Naive thymus-derived CD4-positive, alpha-beta T cell (primary cell): ENCODE data around the gene PELI2. TPM values are rescaled to one million over a fixed set of nuclear protein-coding genes. Genes with fewer than 3 reads are reported as not detected.

Experiments used
- ATAC-seq: fragments of 150-1000 bp; cut with Tn5 transposase; 2 replicates; pipeline ENCODE4 v1.10.0; 2021; ENCODE audit warnings: mild to moderate bottlenecking, moderate library complexity
- CTCF ChIA-PET: fragments of 350-600 bp; sonication (Branson Sonifier 250); formaldehyde crosslinking; loops from one replicate; lab custom pipeline; 2021; ENCODE audit warnings: antibody characterized with exemption; lab: Charles Lee
- POLR2A ChIA-PET: fragments of 350-600 bp; sonication (Branson Sonifier 250); formaldehyde crosslinking; loops from one replicate; lab custom pipeline; 2021; ENCODE audit warnings: antibody characterized with exemption, inconsistent platforms; lab: Charles Lee
- DNase-seq, 9 donors: peaks; one replicate each; pipeline versions ENCODE4 v3.0.0 to v3.0.0-alpha.2; 2020 to 2022; ENCODE audit warnings: mixed read lengths in 1 of 9
- H3K27ac ChIP-seq: one replicate; pipeline ENCODE4 v1.7.0; 2013; ENCODE audit warnings: mild to moderate bottlenecking, low read depth, low read length, moderate library complexity
- H3K27me3 ChIP-seq, 2 donors: one replicate each; pipeline ENCODE4 v1.7.0; 2013; ENCODE audit warnings: low read length in 2 of 2, mild to moderate bottlenecking in 2 of 2, moderate library complexity in 2 of 2; ENCODE audit not compliant: control insufficient read depth in 2 of 2, insufficient read depth in 2 of 2
- H3K36me3 ChIP-seq, 3 experiments: 1 replicate in 2 of 3; 2 replicates in 1 of 3; pipeline ENCODE4 v1.7.0; 2013; ENCODE audit warnings: low read length in 3 of 3, mild to moderate bottlenecking in 3 of 3, moderate library complexity in 1 of 3; ENCODE audit not compliant: insufficient read depth in 3 of 3, control insufficient read depth in 2 of 3
- H3K4me1 ChIP-seq, 2 donors: one replicate each; pipeline ENCODE4 v1.7.0; 2013; ENCODE audit warnings: low read length in 2 of 2, mild to moderate bottlenecking in 2 of 2, moderate library complexity in 1 of 2; ENCODE audit not compliant: control insufficient read depth in 2 of 2, insufficient read depth in 2 of 2
- H3K4me3 ChIP-seq: 2 replicates; pipeline ENCODE4 v1.7.0; 2013; ENCODE audit warnings: mild to moderate bottlenecking, low read length
- H3K9me3 ChIP-seq, 3 experiments: 1 replicate in 2 of 3; 2 replicates in 1 of 3; pipeline ENCODE4 v1.7.0; 2013; ENCODE audit warnings: low read length in 3 of 3; ENCODE audit not compliant: control insufficient read depth in 2 of 3
- H3K27ac Mint-ChIP-seq, 9 donors: one replicate each; pipeline ENCODE4 v1.8.0; 2020 to 2022; ENCODE audit warnings: mixed read lengths in 9 of 9, mild to moderate bottlenecking in 8 of 9, moderate library complexity in 5 of 9, inconsistent platforms in 2 of 9
- H3K27me3 Mint-ChIP-seq, 5 donors: one replicate each; pipeline ENCODE4 v1.8.0; 2021 to 2022; ENCODE audit warnings: mixed read lengths in 5 of 5, mild to moderate bottlenecking in 1 of 5
- H3K36me3 Mint-ChIP-seq, 5 donors: one replicate each; pipeline ENCODE4 v1.8.0; 2020 to 2022; ENCODE audit warnings: mixed read lengths in 5 of 5, mild to moderate bottlenecking in 3 of 5, inconsistent platforms in 1 of 5
- H3K4me1 Mint-ChIP-seq, 7 donors: one replicate each; pipeline ENCODE4 v1.8.0; 2020 to 2022; ENCODE audit warnings: mixed read lengths in 7 of 7, mild to moderate bottlenecking in 3 of 7, inconsistent platforms in 1 of 7
- H3K4me3 Mint-ChIP-seq, 10 donors: one replicate each; pipeline ENCODE4 v1.8.0; 2020 to 2022; ENCODE audit warnings: mild to moderate bottlenecking in 10 of 10, mixed read lengths in 10 of 10, moderate library complexity in 6 of 10, inconsistent platforms in 2 of 10
- H3K9me3 Mint-ChIP-seq, 11 donors: one replicate each; pipeline ENCODE4 v1.8.0; 2020 to 2022; ENCODE audit warnings: mixed read lengths in 11 of 11, mild to moderate bottlenecking in 4 of 11, inconsistent platforms in 1 of 11, moderate library complexity in 1 of 11
- intact Hi-C, 2 donors: fragments of 100-400 bp; cut with micrococcal nuclease; formaldehyde crosslinking; loops; one replicate each; pipeline ENCODE4 v1.15.1; 2023
- polyA plus RNA-seq, 2 donors: library from polyadenylated mRNA; unstranded; fragments of 300-500 nt; fragmentation: Illumina TruSeq; gene quantifications; one replicate each; pipeline ENCODE4 v1.2.3, GENCODE V29; 2021
- total RNA-seq, 6 experiments: library from RNA in 5 of 6; stranded (reverse) in 5 of 6; gene quantifications; 1 replicate in 5 of 6; 2 replicates in 1 of 6; pipeline ENCODE4 v1.2.3 and lab custom pipeline; 2021 to 2026

The PELI2 gene
- total and polyA plus RNA-seq, 7 experiments from 2014 or later = 1.7 to 24.7 (median 11.3) TPM

DNA sequence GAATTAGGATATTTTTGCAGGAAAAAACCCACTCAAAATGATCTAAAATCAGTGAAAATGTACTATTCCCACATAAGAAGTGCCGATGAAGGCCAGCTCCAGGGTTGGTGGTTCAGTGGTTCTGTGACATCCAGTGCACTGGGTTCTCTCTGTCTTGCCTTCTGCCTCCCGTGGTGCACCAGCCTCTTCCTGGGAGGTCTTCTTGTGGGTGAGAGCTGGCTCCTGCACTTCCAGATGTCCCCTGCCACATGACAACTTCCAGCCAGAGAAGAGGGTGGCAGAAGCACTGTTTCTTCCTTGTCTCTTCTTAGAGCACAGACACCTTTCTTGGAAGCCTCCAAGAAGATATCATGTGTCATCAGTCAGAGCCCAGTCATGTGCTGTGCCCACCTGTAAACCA, 170.9 kb downstream of the PELI2 start:
- POLR2A ChIA-PET = no interaction called here
- Mint-ChIP-seq H3K9me3 (no peaks in the 10 kb centered on the region), H3K27me3 (no peaks in the 10 kb centered on the region)

DNA sequence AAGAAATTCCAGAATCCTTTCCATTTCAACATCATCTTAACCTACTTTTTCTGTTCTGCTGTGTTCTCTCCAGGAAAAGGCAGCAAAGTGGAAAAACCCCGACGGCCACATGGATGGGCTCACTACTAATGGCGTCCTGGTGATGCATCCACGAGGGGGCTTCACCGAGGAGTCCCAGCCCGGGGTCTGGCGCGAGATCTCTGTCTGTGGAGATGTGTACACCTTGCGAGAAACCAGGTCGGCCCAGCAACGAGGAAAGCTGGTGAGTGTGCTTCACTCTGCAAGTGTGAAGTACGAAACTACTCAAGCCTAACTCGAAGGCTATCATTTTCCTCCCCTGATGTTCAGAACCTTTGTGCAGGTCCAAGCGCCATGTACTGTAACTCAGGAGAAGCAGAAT, 172.0 kb downstream of the PELI2 start:
- H3K4me3 ChIP-seq = no peak overlapping the region
- H3K27ac Mint-ChIP-seq = no peak overlapping the region
- intact Hi-C loops = no loop called here
- peaks cover 0 to 21% (median 0%) of the 10 kb centered on the region in 3 experiments for H3K36me3 ChIP-seq
- POLR2A ChIA-PET = no interaction called here
- no peaks in the 10 kb centered on the region for H3K27me3 Mint-ChIP-seq
- H3K36me3 Mint-ChIP-seq = peaks cover 0 to 54% (median 19%) of the 10 kb centered on the region in 5 donors
- H3K27me3 ChIP-seq = no peaks in the 10 kb centered on the region
- ATAC-seq (no peak), DNase-seq (no peak)
- H3K4me3 Mint-ChIP-seq = no peak overlapping the region
- H3K27ac ChIP-seq = no peak overlapping the region
- H3K4me1 Mint-ChIP-seq = no peaks in the 10 kb centered on the region
- H3K9me3 ChIP-seq = no peaks in the 10 kb centered on the region
- H3K4me1 ChIP-seq = no peaks in the 10 kb centered on the region
- CTCF ChIA-PET = interaction anchor here (0.6 kb wide), 1 partner anchor 1187 kb away, joined by 3 read pairs; no protein-coding TSS in a partner anchor
- H3K9me3 Mint-ChIP-seq = no peaks in the 10 kb centered on the region

More for the DNA sequence above, 170.9 kb downstream of the PELI2 start:
- intact Hi-C loops = no loop called here
- H3K4me3 Mint-ChIP-seq = no peak overlapping the region
- ATAC-seq (no peak), DNase-seq (no peak)
- Histone ChIP-seq H3K4me3 (no peak overlapping the region), H3K27ac (no peak overlapping the region), H3K9me3 (no peaks in the 10 kb centered on the region), H3K36me3 (peaks cover 0 to 21% (median 0%) of the 10 kb centered on the region in 3 experiments), H3K27me3 (no peaks in the 10 kb centered on the region), H3K4me1 (no peaks in the 10 kb centered on the region)
- no peak overlapping the region for H3K27ac Mint-ChIP-seq
- CTCF ChIA-PET = no interaction called here
- H3K36me3 Mint-ChIP-seq = peaks cover 0 to 47% (median 19%) of the 10 kb centered on the region in 5 donors
- H3K4me1 Mint-ChIP-seq = no peaks in the 10 kb centered on the region

DNA sequence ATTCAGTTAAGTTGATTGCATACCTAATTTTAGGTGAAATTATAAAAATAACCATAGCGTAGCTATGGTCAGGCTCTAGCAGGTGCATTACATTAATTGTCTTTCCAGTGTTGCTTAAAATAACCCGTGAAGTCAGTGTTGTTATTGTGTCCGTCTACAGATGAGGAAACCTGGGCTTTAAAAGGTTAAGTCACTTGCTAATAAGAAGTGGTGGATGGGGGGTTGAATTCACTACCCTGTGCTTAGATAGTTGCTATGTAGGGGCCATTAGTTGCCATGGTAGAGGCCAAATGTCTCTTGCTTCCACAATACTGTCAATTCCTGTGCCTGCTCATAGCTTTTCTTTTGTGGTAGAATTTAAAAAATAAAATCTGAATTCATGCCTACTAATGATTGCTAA, 174.8 kb downstream of the PELI2 start:
- intact Hi-C loops = no loop called here
- no peak overlapping the region for H3K27ac Mint-ChIP-seq
- Histone ChIP-seq H3K4me3 (no peak overlapping the region), H3K27me3 (no peaks in the 10 kb centered on the region), H3K9me3 (no peaks in the 10 kb centered on the region), H3K4me1 (no peaks in the 10 kb centered on the region), H3K36me3 (peaks cover 0 to 27% (median 0%) of the 10 kb centered on the region in 3 experiments), H3K27ac (no peak overlapping the region)
- no peaks in the 10 kb centered on the region for H3K4me1 Mint-ChIP-seq
- ATAC-seq (no peak), DNase-seq (no peak)
- ChIA-PET POLR2A (no interaction called here), CTCF (no interaction called here)
- H3K27me3 Mint-ChIP-seq = no peaks in the 10 kb centered on the region
- H3K36me3 Mint-ChIP-seq = peaks cover 0 to 71% (median 37%) of the 10 kb centered on the region in 5 donors
- H3K4me3 Mint-ChIP-seq = no peak overlapping the region
- H3K9me3 Mint-ChIP-seq = no peaks in the 10 kb centered on the region

DNA sequence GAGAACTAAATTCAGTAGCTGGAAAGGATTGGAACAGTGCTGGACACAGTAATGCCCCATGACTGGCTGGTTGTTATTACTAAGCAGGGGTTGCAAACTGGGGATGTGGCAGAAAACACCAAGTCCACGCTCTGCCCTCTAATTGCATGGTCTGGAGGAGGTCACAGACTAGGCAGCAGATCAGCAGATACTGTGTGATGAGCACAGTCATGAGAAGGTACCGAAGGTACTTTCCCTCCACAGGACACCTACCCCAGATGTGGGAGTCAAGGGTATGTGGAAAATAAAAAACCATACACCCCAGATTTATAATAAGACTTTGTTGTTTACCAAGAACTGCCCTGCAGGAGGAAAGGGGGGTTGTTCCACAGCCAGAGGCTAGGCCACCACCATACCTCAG, 175.3 kb downstream of the PELI2 start:
- POLR2A ChIA-PET = no interaction called here
- Histone ChIP-seq H3K27me3 (no peaks in the 10 kb centered on the region), H3K4me1 (no peaks in the 10 kb centered on the region), H3K4me3 (no peak overlapping the region), H3K27ac (no peak overlapping the region), H3K36me3 (peaks cover 0 to 27% (median 0%) of the 10 kb centered on the region in 3 experiments), H3K9me3 (no peaks in the 10 kb centered on the region)
- CTCF ChIA-PET = no interaction called here
- no peak overlapping the region for H3K4me3 Mint-ChIP-seq
- H3K27me3 Mint-ChIP-seq = no peaks in the 10 kb centered on the region
- H3K36me3 Mint-ChIP-seq = peaks cover 0 to 71% (median 37%) of the 10 kb centered on the region in 5 donors
- H3K4me1 Mint-ChIP-seq = no peaks in the 10 kb centered on the region
- H3K27ac Mint-ChIP-seq = no peak overlapping the region
- intact Hi-C loops = no loop called here
- ATAC-seq = no peak
- no peaks in the 10 kb centered on the region for H3K9me3 Mint-ChIP-seq
- DNase-seq = no peak

DNA sequence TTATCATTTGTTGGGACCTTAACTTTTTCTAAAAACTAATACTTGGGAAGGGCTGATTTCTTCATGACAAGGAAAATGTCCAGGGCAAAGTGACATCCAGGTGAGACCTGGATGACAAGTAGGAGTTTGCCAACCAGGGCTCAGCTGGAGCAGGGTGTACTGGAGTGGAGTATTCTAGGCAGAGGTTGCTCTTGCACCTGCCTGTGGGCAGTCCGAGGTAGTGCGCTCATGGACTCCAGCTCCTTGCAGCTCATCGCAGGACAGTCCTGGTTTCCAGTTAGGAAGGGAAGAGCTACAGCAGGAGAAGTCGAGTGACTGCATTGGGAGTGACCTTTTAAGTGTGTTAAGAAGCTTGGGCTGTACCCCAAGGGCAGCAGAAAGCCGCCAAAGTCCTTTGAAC, 175.9 kb downstream of the PELI2 start:
- CTCF ChIA-PET = no interaction called here
- Histone ChIP-seq H3K9me3 (no peaks in the 10 kb centered on the region), H3K4me1 (no peaks in the 10 kb centered on the region), H3K27ac (no peak overlapping the region), H3K4me3 (no peak overlapping the region), H3K27me3 (no peaks in the 10 kb centered on the region), H3K36me3 (peaks cover 0 to 27% (median 0%) of the 10 kb centered on the region in 3 experiments)
- H3K27ac Mint-ChIP-seq = no peak overlapping the region
- no peaks in the 10 kb centered on the region for H3K27me3 Mint-ChIP-seq
- H3K36me3 Mint-ChIP-seq = peaks cover 0 to 73% (median 37%) of the 10 kb centered on the region in 5 donors
- no peaks in the 10 kb centered on the region for H3K4me1 Mint-ChIP-seq
- no peak overlapping the region for H3K4me3 Mint-ChIP-seq
- POLR2A ChIA-PET = no interaction called here
- DNase-seq (no peak), ATAC-seq (peak; percentile 66)
- H3K9me3 Mint-ChIP-seq = no peaks in the 10 kb centered on the region
- intact Hi-C loops = no loop called here

DNA sequence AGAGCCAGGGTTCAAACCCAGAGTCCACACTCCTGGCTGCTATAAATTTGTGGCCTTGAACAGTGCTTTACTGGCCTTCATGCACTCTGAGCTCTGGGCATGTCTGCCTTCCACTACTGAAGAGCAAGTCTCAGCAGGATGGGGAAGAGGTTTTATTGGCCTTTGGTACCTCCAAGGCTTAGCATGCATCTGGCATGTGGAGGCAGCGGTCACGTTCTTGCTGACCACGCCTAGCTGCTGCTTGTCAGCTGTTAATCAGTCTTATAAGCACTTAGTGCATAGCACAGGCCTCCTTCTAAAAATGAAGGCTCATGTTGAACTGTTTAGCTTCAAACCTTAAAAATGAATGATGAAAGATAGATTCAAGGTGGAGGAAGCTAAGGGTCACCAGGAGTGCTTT, 177.5 kb downstream of the PELI2 start:
- Mint-ChIP-seq H3K4me1 (no peaks in the 10 kb centered on the region), H3K9me3 (no peaks in the 10 kb centered on the region), H3K36me3 (peaks cover 0 to 63% (median 27%) of the 10 kb centered on the region in 5 donors), H3K4me3 (no peak overlapping the region), H3K27ac (no peak overlapping the region), H3K27me3 (no peaks in the 10 kb centered on the region)
- Histone ChIP-seq H3K27ac (no peak overlapping the region), H3K36me3 (peaks cover 0 to 13% (median 0%) of the 10 kb centered on the region in 3 experiments), H3K4me1 (no peaks in the 10 kb centered on the region), H3K27me3 (no peaks in the 10 kb centered on the region), H3K4me3 (no peak overlapping the region), H3K9me3 (no peaks in the 10 kb centered on the region)
- DNase-seq = no peak
- ChIA-PET POLR2A (no interaction called here), CTCF (no interaction called here)
- intact Hi-C loops = no loop called here
- ATAC-seq = no peak

DNA sequence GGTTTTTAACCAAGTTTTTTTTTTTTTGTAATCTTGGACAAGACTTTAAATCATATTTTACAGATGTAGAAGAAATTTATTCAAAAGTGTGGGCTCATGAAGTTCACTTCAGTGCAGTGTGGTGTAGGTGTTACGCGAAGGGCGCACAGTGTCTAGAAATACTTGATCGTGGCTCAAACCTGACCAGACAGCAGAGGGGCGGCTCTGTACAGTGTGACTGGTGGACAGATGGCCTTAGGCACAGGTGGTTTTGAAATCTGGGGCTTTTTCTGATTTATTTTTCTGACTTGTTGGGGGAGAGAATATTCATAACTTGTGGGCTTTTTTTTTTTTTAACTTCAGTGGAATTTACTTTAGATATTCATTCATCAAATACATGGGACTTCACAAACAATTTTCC, 179.2 kb downstream of the PELI2 start:
- no peaks in the 10 kb centered on the region for H3K4me1 Mint-ChIP-seq
- no peak overlapping the region for H3K27ac Mint-ChIP-seq
- no peaks in the 10 kb centered on the region for H3K9me3 Mint-ChIP-seq
- peaks cover 0 to 6% (median 0%) of the 10 kb centered on the region in 3 experiments for H3K36me3 ChIP-seq
- POLR2A ChIA-PET = no interaction called here
- no peaks in the 10 kb centered on the region for H3K9me3 ChIP-seq
- H3K4me1 ChIP-seq = no peaks in the 10 kb centered on the region
- no peaks in the 10 kb centered on the region for H3K27me3 ChIP-seq
- intact Hi-C loops = no loop called here
- H3K4me3 Mint-ChIP-seq = no peak overlapping the region
- CTCF ChIA-PET = no interaction called here
- DNase-seq (no peak), ATAC-seq (no peak)
- no peak overlapping the region for H3K27ac ChIP-seq
- peaks cover 0 to 58% (median 28%) of the 10 kb centered on the region in 5 donors for H3K36me3 Mint-ChIP-seq
- H3K27me3 Mint-ChIP-seq = no peaks in the 10 kb centered on the region
- H3K4me3 ChIP-seq = no peak overlapping the region
